ENCODE data around the gene RBM11.

GRCh38 chr21:14262039-14262438, 46.1 kb downstream of the RBM11 start:
- TF ChIP-seq POLR2AphosphoS5 (IDR thresholded peaks at IDR 0.05; ENCODE audit: insufficient read depth in 1 of 2, low read depth in 1 of 2) (no peak), POLR2A (IDR thresholded peaks at IDR 0.05) (no peak)
